DOHH2 (cell line): ENCODE measurements around the gene TRPC4.
A peak's percentile ranks its signal among the peaks of the same experiment; 100 is the strongest.

Experiments
- H3F3A ChIP-seq: fragments of 200-600 bp; sonication (generic), shearing (Covaris generic); 2 replicates; pipeline ENCODE4 v1.6.0; 2016; ENCODE audit warnings: antibody characterized with exemption, mild to moderate bottlenecking; ENCODE audit not compliant: control insufficient read depth, insufficient read depth
- H3K27ac ChIP-seq: fragments of 200-600 bp; sonication (generic); 2 replicates; pipeline ENCODE4 v1.5.1; 2014; ENCODE audit warnings: low read depth, mild to moderate bottlenecking, low read length, moderate library complexity
- H3K27me3 ChIP-seq: fragments of 200-600 bp; sonication (generic); 2 replicates; pipeline ENCODE4 v1.6.1; 2014; ENCODE audit warnings: mild to moderate bottlenecking, low read length, mixed read lengths; ENCODE audit not compliant: control insufficient read depth
- H3K36me3 ChIP-seq: fragments of 200-600 bp; sonication (generic); 2 replicates; pipeline ENCODE4 v1.6.1; 2014; ENCODE audit warnings: mild to moderate bottlenecking, low read length, moderate library complexity, mixed read lengths; ENCODE audit not compliant: control insufficient read depth
- H3K4me1 ChIP-seq: fragments of 200-600 bp; sonication (generic); 2 replicates; pipeline ENCODE4 v1.6.1; 2014; ENCODE audit warnings: mild to moderate bottlenecking, low read length, mixed read lengths; ENCODE audit not compliant: control insufficient read depth
- H3K4me2 ChIP-seq: fragments of 200-600 bp; sonication (generic); 2 replicates; pipeline ENCODE4 v1.6.0; 2014; ENCODE audit warnings: mild to moderate bottlenecking, low read length, moderate library complexity
- H3K4me3 ChIP-seq: fragments of 200-600 bp; sonication (generic); 2 replicates; pipeline ENCODE4 v1.5.1; 2014; ENCODE audit warnings: mild to moderate bottlenecking, low read length, mixed read lengths
- H3K79me2 ChIP-seq: fragments of 200-600 bp; sonication (generic); 2 replicates; pipeline ENCODE4 v1.6.1; 2014; ENCODE audit warnings: mild to moderate bottlenecking, low read length, mixed read lengths; ENCODE audit not compliant: control insufficient read depth
- H3K9me2 ChIP-seq: fragments of 200-600 bp; sonication (generic); replicated peaks from 2 replicates; pipeline ENCODE4 v1.6.1; 2014; ENCODE audit warnings: mild to moderate bottlenecking, low read length, mixed read lengths; ENCODE audit not compliant: control insufficient read depth
- H3K9me3 ChIP-seq: fragments of 200-600 bp; sonication (generic); 2 replicates; pipeline ENCODE4 v1.6.1; 2014; ENCODE audit warnings: antibody characterized with exemption, low read length, mixed read lengths; ENCODE audit not compliant: control insufficient read depth, insufficient read depth
- H4K20me1 ChIP-seq: fragments of 200-600 bp; sonication (generic); 2 replicates; pipeline ENCODE4 v1.6.0; 2014; ENCODE audit warnings: low read depth, mild to moderate bottlenecking, antibody characterized with exemption, low read length, moderate library complexity; ENCODE audit not compliant: control insufficient read depth, insufficient read depth
- CTCF ChIP-seq: fragments of 200-600 bp; sonication (generic); IDR thresholded peaks from one replicate; pipeline ENCODE4 v1.5.1; 2014; ENCODE audit warnings: antibody characterized with exemption, mild to moderate bottlenecking, low read depth, low read length; ENCODE audit not compliant: poor library complexity, severe bottlenecking
- EZH2phosphoT487 ChIP-seq: fragments of 200-600 bp; sonication (generic); IDR thresholded peaks from 2 replicates; pipeline ENCODE4 v1.6.1; 2017; ENCODE audit warnings: borderline replicate concordance, mild to moderate bottlenecking, antibody characterized with exemption, low read length, moderate library complexity, mixed read lengths

Gene TRPC4

GRCh38 chr13:37613638-37614037 lies 255.9 kb downstream of the TRPC4 start:
- Histone ChIP-seq H3K9me2 (no peaks in the 10 kb centered on the region), H4K20me1 (no peaks in the 10 kb centered on the region), H3K4me3 (no peak overlapping the region), H3K4me1 (no peaks in the 10 kb centered on the region), H3K27me3 (no peaks in the 10 kb centered on the region), H3K79me2 (no peaks in the 10 kb centered on the region), H3K4me2 (no peak overlapping the region), H3K27ac (no peak overlapping the region), H3K9me3 (no peaks in the 10 kb centered on the region), H3K36me3 (no peaks in the 10 kb centered on the region), H3F3A (no peaks in the 10 kb centered on the region)
- TF ChIP-seq CTCF (no peak), EZH2phosphoT487 (no peak)

- H4K20me1 ChIP-seq = no peaks in the 10 kb centered on the region
- H3K79me2 ChIP-seq = no peaks in the 10 kb centered on the region
- H3K4me3 ChIP-seq = no peak overlapping the region
- H3F3A ChIP-seq = no peaks in the 10 kb centered on the region
- H3K27ac ChIP-seq = no peak overlapping the region
- H3K36me3 ChIP-seq = no peaks in the 10 kb centered on the region
- H3K4me1 ChIP-seq = no peaks in the 10 kb centered on the region
- no peaks in the 10 kb centered on the region for H3K27me3 ChIP-seq
- no peak for TF ChIP-seq CTCF
- TF ChIP-seq EZH2phosphoT487 = no peak
- no peaks in the 10 kb centered on the region for H3K9me2 ChIP-seq
- no peaks in the 10 kb centered on the region for H3K9me3 ChIP-seq
- no peak overlapping the region for H3K4me2 ChIP-seq
Measured at GRCh38 chr13:37613236-37613635, 256.3 kb downstream of the TRPC4 start.

GRCh38 chr13:37608750-37609339 lies 260.7 kb downstream of the TRPC4 start:
- Histone ChIP-seq H3K27ac (no peak overlapping the region), H3F3A (no peaks in the 10 kb centered on the region), H3K36me3 (no peaks in the 10 kb centered on the region), H3K9me2 (no peaks in the 10 kb centered on the region), H3K79me2 (no peaks in the 10 kb centered on the region), H3K4me2 (no peak overlapping the region), H3K4me3 (no peak overlapping the region), H3K4me1 (no peaks in the 10 kb centered on the region), H3K9me3 (no peaks in the 10 kb centered on the region), H3K27me3 (no peaks in the 10 kb centered on the region), H4K20me1 (no peaks in the 10 kb centered on the region)
- peak; percentile 21 for TF ChIP-seq CTCF
- TF ChIP-seq EZH2phosphoT487 = no peak
